ENCODE measurements around the gene NHERF1.
A peak's percentile ranks its signal among the peaks of the same experiment; 100 is the strongest.

NHERF1 gene

GRCh38 chr17:74815550-74816370, 67.3 kb downstream of the NHERF1 start:
- DNase-seq = peak; percentile 21
- in situ Hi-C loops (cut with HindIII; ENCODE audit: low pct_ligation_motif_present, low pct_unique_long_range_greater_than_20kb, low sequenced_read_pairs) = no loop called here

- in situ Hi-C loops (cut with HindIII; ENCODE audit: low pct_ligation_motif_present, low pct_unique_long_range_greater_than_20kb, low sequenced_read_pairs) = no loop called here
- no peak for DNase-seq
These were observed 68.6 kb downstream of the NHERF1 start for GRCh38 chr17:74816905-74817620.

- no peak for DNase-seq
- in situ Hi-C loops (cut with HindIII; ENCODE audit: low pct_ligation_motif_present, low pct_unique_long_range_greater_than_20kb, low sequenced_read_pairs) = no loop called here
These were observed 70.0 kb downstream of the NHERF1 start for GRCh38 chr17:74818291-74818938.

Measured in ACHN (cell line).